NCI-H1092 (cell line): ENCODE measurements around the gene SGSH.

Experiments used
- DNase-seq: peaks from one replicate; lab custom pipeline; 2025; lab: John Stamatoyannopoulos, UW

SGSH gene

DNA sequence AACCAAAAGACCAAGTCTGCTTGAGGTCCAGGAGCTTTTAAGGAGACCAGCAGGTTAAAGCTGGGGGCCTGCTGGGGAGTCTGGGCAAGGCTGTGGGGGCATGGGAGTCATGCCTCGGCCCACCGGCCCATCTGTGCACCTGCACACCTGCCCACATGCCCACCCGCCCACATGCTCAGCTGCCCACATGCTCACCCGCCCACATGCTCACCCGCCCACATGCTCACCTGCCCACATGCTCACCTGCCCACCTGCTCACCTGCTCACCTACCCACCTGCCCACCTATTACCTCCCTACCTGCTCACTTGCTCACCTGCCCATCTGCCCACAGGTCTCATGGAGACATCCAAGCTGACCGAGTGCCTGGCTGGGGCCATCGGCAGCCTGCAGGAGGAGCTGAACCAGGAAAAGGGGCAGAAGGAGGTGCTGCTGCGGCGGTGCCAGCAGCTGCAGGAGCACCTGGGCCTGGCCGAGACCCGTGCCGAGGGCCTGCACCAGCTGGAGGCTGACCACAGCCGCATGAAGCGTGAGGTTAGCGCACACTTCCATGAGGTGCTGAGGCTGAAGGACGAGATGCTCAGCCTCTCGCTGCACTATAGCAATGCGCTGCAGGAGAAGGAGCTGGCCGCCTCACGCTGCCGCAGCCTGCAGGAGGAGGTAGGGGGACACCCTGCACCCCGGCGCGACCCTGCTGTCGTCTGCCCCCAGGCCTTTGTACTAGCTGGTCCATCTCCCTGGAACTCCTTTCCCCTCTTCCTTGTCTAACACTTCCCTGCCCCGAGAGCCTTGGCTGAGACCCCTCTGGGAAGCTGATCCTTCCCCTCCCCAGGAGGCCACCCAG is 36.3 kb downstream of the SGSH start:
- DNase-seq, result no peak

DNA sequence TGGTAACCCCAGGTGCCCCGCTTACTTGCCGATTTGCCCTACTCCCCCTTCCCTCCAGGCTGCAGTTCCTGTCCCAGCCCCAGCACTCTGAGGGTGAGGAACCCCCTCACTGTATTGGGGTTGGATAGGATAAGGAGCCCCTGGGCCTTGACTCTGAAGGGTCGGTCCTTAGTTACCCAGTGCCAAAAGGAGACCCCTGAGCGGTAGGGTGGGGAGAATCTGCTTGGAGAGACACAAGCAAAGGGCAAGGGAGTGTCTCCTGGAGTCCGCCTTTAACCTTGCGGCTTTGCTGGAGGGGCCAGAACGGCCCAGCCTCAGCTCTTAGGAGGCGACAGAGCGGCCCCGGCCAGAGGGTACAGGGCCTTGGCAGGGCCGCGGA is 37.3 kb downstream of the SGSH start:
- DNase-seq, result no peak

DNA sequence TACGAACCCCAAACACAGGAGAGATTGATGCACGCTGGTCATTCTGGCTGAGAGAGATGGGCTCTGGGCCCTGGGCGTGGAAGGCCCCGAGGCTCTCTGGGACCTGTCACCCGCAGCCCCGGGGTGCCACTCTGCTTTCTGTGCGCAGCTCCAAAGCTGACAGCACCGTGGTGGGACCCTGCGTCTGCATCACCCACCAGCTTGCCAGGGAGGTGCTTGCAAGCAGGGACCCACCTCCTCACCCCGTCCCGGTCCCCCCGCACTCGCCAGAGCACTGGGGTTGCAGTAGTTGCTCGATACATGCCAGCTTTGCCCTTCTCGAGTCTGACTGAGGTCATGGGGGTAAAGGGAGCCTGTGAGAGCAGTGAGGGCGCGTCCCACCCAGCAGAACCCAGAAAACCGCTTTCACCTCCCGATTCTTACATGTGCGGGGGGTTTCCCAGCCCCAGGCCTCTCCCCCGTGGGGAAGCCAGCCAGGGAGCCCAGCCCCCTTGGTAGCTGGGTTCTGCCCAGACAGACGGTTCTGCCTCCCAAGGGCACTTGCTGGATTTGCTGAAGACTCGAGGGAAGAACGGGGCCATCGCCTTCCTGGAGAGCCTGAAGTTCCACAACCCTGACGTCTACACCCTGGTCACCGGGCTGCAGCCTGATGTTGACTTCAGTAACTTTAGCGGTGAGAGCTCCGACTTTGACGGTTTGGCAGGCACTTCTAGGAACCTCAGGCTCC is 37.9 kb downstream of the SGSH start:
- DNase-seq, result no peak

DNA sequence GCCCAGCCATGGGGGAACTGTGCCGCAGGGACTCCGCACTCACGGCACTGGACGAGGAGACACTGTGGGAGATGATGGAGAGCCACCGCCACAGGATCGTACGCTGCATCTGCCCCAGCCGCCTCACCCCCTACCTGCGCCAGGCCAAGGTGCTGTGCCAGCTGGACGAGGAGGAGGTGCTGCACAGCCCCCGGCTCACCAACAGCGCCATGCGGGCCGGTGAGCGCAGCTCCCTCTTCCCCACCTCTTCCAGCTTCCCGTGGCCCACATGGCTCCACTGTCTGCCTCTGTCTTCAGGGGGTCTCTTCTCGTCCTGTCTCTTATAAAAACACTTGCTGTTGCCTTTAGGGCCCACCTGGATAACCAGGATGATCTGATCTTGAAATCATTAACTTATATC is 38.7 kb downstream of the SGSH start:
- DNase-seq, result no peak

DNA sequence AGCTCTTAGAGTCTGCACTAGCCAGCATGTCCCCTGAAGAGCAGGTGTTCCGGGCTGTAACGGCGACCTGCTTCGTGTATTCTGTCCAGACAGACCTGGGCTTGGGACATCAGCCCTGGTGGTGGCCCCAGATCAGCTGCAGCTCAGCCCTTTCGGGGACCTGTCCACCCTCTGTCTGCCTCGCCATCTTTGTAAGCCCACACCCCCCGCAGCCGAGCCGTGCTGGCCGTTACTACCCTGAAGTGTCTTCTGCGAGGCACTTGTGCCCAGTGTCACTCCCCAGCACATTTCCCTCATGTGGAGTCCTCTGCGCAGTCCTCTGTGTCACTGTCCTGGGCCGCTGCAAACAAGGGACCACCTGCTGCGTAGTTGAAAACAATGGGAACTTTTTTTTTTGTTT is 39.9 kb downstream of the SGSH start:
- DNase-seq, result no peak

DNA sequence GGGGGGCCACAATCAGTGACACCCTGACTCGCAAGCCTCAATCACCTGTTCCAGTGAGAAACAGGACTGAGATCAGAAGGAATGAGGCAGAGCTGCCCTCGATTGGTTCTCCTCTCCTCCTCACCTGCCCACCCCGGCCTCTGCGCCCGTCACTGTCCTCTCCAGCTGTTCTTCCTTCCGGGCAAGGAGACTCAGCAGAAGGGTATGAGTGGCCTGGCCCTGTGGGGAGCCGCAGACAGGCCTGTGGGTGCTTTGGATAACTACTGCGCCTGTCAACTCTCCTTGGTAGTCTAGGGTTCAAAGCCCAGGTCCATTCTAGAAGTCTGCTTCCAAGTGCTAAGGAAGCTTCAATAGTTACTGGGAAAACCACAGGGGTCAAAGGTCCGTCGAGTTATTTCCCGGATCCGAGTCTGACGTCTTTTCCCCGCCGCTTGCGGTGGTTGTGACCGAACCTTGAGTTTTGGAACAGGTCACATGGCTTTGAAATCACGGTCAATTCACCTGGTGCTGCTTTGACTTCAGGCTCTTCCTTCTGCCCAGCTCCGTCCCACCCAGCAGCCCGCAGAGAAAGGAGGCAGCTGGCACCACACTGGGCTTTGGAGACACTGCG is 42.0 kb downstream of the SGSH start:
- DNase-seq, result no peak

DNA sequence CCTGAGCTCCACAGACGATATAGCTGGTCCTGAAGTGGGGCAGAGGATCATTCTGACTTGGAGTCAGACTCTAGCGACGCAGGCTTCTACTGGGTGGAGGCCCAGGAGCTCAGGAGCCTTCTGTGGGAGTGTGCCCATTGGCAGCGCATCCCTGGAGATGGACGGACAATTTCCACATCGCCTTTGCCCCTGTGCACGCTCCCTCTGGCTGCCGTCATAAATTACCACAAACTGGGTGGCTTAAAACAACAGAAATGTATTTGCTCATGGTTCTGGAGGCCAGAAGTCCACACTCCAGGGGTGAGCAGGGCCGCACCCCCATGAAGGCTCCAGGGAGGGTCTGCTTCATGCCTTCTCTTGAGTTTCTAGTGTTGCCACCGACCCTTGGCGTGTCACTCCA is 43.4 kb downstream of the SGSH start:
- no peak for DNase-seq

DNA sequence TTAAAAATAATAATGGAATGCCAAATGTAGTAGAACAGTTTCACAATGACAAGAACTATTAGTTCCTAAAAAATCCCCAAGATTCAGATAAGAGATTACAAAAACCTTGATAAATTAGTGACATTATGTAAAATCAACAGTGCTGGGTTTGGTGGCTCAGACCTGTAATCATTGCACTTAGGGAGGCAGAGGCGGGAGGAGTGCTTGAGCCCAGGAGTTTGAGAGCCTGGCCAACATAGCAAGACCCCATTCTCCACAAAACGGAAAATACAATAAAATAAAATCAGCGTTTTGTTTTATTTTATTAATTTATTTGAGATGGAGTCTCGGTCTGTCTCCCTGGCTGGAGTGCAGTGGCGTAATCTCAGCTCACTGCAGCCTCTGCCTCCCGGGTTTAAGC is 46.2 kb downstream of the SGSH start:
- DNase-seq, result no peak

DNA sequence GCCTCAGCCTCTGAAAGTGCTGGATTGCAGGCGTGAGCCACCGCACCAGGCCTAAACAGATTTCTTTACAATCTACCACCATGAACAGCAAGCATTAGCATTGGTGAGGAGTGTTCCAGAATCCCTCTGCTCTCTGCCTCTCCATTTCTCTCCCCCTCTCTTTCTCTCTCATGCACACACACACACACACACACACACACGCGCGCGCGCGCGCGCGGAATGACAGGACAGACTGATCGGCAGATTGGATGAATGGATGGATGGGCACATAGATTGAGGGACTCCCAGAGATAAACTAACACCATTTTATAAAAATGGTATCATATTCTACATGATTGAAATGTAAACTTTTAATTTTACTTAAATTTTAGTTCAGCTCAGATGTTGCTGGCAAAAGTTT is 47.0 kb downstream of the SGSH start:
- DNase-seq, result no peak

DNA sequence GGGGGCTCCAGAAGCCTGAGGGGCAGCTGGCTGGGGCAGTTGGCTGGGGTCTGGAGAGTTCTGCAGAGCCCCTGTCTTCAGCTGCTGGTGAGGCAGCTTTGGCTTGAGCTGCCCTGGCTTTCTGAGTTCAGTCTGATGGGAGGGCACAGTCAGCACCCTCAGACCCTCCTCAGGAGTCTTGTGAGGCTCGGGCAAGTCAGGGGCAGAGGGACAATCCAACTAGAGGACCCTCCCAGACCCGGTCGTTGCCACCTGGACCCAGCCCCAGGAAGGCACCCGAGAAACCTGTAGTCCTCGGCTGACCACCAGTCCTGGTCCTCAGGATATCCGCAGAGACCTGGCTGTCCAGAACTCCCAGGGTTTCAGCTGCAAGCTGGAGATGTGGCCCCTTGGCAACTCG is 48.5 kb downstream of the SGSH start:
- no peak for DNase-seq

DNA sequence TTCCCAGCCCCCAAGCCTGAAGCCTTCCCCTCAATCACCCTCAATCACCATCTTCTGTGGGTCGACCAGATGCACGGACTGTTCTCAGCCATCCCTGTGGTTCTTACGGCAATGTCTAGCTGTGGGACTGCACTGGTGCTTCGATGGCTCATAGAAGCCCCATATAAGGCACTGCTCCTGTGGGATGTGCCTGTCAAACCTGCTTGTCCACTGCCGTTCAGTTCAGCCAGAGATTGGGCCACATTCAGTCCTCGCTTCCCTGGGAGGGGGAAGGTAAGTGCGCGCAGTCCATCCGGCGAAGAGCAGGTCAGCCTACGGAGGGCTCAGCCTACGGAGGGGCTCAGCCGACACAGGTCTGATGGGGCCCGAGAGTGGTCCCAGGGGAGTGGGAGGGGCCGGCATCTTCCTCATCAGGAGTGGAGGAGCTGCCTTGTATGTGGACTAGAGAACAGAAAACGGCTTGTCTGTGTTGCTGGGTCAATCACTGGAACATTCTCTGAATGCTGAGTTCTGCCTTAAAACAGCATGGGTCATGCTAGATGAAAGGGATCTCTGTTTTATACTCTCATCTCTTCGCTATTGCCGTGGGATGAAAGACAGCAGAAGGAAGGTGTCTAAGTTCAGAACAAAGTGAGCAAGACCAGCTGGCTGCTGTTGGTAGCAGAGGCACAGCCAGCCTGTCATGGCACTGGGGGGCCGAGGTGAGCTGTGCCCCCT is 50.2 kb downstream of the SGSH start, which contains the start of gene CARD14:
Gene CARD14, plus strand, starts transcription at position 247 of the 717 bp plus-strand sequence. CDS start 11,409 bp downstream, outside the sequence.
- DNase-seq, result no peak

DNA sequence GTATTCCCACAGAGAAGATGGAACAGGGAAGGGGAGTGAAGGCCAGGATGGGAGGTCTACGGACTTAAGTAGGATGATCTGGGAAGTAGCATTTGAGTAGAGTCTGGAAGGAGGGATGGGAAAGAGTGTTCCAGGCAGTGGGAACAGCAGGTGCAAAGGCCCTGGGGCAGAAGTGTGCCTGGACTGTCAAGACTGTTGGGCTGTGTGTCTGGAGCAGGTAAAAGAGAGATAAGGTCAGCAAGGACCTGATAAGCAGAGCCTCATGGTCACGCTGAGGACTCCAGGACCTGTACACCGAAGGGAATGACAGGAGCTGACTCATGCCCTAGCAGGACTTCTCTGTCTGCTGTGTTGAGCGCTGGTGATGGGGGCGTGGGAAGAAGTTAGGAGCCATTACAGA is 51.0 kb downstream of the SGSH start:
- no peak for DNase-seq

DNA sequence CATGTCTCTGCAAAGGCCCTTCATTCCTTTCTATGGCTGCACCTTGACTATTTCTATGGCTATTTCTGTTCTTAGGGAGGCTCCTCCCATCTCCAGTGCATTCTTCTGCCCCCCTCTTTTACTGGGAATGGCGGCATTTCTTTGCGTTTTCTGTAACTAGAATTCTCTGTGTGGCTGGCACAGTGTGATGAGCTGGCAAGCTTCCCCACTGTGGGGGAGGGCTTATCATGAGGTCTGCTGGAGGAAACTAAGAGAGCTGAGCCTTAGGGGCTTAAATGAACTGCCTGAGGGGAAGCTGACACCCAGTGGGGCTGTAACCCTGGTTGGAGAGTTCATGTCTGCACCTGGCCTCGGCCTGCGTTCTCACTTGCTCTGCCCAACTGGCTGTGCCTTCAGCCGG is 51.8 kb downstream of the SGSH start:
- DNase-seq, result no peak

DNA sequence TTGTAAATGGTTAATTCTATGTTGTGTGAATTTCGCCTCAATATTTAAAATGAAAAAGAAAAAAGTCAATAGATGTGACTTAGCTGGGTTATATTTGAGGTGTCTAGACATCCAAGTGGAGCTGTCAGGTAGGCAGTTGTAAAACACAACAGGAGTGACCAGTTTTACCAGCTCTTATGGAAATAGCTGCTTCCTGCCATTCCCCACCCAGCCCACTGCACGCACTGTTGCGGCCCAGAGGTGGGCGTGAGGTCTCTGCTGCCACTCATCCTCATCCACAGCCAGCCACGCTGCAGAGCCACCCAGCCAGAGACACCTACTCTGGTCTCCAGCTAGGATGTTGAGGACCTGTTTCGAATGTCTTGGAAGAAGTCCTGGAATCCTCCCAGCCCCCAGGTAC is 53.7 kb downstream of the SGSH start:
- no peak for DNase-seq

DNA sequence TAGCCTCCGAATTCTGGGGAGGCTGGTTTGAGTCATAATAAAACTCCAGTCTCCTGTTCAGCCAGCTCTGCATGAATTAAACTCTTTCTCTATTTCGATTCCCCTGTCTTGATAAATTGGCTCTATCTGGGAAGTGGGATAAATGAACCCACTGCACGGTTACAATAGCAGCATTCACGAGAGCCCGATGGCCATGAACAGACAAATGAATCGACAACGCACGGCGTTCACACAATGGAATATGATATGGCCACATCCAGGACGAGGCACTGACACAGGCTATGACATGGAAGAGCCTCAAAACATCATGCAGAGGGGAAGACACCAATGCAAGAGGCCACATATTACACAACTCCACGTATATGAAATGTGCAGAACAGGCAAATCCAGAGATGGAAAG is 55.9 kb downstream of the SGSH start:
- DNase-seq, result no peak

DNA sequence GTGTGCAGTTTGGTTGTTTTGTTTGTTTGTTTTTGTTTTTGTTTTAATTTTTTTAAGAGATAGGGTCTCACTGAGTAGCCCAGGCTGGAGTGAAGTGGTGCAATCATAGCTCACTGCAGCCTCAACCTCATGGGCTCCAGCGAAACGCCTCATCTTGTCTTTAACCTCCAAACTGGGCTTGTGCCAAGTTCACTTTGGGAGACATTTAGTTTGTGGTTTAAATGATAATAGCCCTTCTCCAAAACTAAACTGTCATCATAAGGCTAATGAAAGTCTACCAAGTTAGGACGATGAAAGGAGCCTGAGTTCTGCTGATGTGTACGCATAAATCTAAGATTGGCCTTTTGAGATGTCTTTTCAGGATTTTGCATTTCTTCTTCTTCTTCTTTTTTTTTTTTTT is 56.8 kb downstream of the SGSH start:
- no peak for DNase-seq

DNA sequence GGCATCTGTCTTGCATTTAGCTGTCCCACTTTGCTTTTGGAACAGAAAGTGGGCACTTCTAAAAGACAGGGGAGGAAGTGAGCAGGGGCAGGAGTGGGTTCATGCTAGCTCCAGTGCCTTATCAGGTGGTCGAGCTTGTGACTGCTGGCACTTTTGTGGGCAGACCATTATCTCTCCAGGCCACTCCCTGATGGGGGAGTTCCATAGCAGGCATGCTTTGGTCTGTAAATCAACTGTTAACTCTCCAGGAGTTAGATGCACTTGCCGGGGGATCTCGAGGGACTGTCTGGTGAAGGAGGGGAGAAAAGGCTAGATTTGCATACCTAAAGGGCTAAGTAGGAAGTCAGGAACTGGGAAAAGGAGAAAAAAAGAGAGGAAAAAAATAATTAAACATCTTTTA is 59.6 kb downstream of the SGSH start:
- DNase-seq, result no peak
